HL-60 (cell line): ENCODE results near the gene INPP4B.

Source experiments
- CTCF ChIP-seq: IDR thresholded peaks from one replicate; pipeline ENCODE4 v1.5.1; 2011; ENCODE audit warnings: low read length, control low read depth, inconsistent platforms; ENCODE audit not compliant: insufficient read depth
- REST ChIP-seq: IDR thresholded peaks from 2 replicates; pipeline ENCODE4 v1.6.1; 2012; ENCODE audit warnings: low read depth; ENCODE audit not compliant: insufficient replicate concordance

- TF ChIP-seq CTCF (no peak), REST (no peak)
Observed at GRCh38 chr4:142314686-142315085, 531.4 kb downstream of the INPP4B start.
